H9 (cell line): ENCODE results near the gene DOCK2. TPM values are rescaled to one million over a fixed set of nuclear protein-coding genes. Genes with fewer than 3 reads are reported as not detected.

Experiments used
- DNase-seq: peaks from one replicate; pipeline ENCODE4 v3.0.0-alpha.2; 2017
- H2AFZ ChIP-seq: one replicate; pipeline ENCODE4 v1.6.1; 2013; ENCODE audit warnings: mild to moderate bottlenecking, low read length, control low read depth, moderate library complexity
- H2AK5ac ChIP-seq: 2 replicates; pipeline ENCODE4 v1.6.1; 2013; ENCODE audit warnings: low read length, control low read depth, mixed read lengths; ENCODE audit not compliant: insufficient read length
- H2BK120ac ChIP-seq: one replicate; pipeline ENCODE4 v1.6.1; 2013; ENCODE audit warnings: low read depth, mild to moderate bottlenecking, low read length, control low read depth, inconsistent platforms; ENCODE audit not compliant: poor library complexity, severe bottlenecking
- H2BK12ac ChIP-seq: 2 replicates; pipeline ENCODE4 v1.6.1; 2013; ENCODE audit warnings: low read length, control low read depth, mixed read lengths, low read depth; ENCODE audit not compliant: insufficient read length
- H2BK15ac ChIP-seq: 2 replicates; pipeline ENCODE4 v1.6.1; 2013; ENCODE audit warnings: low read depth, low read length, control low read depth
- H2BK20ac ChIP-seq: one replicate; pipeline ENCODE4 v1.6.1; 2013; ENCODE audit warnings: low read depth, mild to moderate bottlenecking, low read length, control low read depth, inconsistent platforms; ENCODE audit not compliant: poor library complexity, severe bottlenecking
- H2BK5ac ChIP-seq: 2 replicates; pipeline ENCODE4 v1.6.1; 2013; ENCODE audit warnings: low read length, control low read depth, mixed read lengths; ENCODE audit not compliant: insufficient read length
- H3K14ac ChIP-seq: 2 replicates; pipeline ENCODE4 v1.6.1; 2013; ENCODE audit warnings: low read length, control low read depth; ENCODE audit not compliant: insufficient read depth
- H3K18ac ChIP-seq: 2 replicates; pipeline ENCODE4 v1.6.1; 2013; ENCODE audit warnings: low read depth, mild to moderate bottlenecking, mixed read lengths, low read length, control low read depth; ENCODE audit not compliant: insufficient read length
- H3K23ac ChIP-seq: 2 replicates; pipeline ENCODE4 v1.6.1; 2013; ENCODE audit warnings: low read length, control low read depth, mixed read lengths, low read depth; ENCODE audit not compliant: insufficient read length
- H3K23me2 ChIP-seq: 2 replicates; pipeline ENCODE4 v1.6.1; 2013; ENCODE audit warnings: low read depth, mild to moderate bottlenecking, mixed read lengths, low read length, control low read depth; ENCODE audit not compliant: insufficient read length, poor library complexity, severe bottlenecking
- H3K27ac ChIP-seq: 2 replicates; pipeline ENCODE4 v1.5.1; 2013; ENCODE audit warnings: low read length, control low read depth, mixed read lengths, low read depth; ENCODE audit not compliant: insufficient read length
- H3K27me3 ChIP-seq: 2 replicates; pipeline ENCODE4 v1.6.1; 2013; ENCODE audit warnings: low read length, control low read depth, inconsistent platforms; ENCODE audit not compliant: insufficient read depth
- H3K4ac ChIP-seq: 2 replicates; pipeline ENCODE4 v1.6.1; 2013; ENCODE audit warnings: low read depth, mild to moderate bottlenecking, control low read depth, inconsistent platforms, low read length, moderate library complexity
- H3K4me1 ChIP-seq: 2 replicates; pipeline ENCODE4 v1.6.1; 2013; ENCODE audit warnings: low read length, control low read depth, inconsistent platforms; ENCODE audit not compliant: insufficient read depth
- H3K4me2 ChIP-seq: 2 replicates; pipeline ENCODE4 v1.6.1; 2013; ENCODE audit warnings: low read length, control low read depth, mixed read lengths; ENCODE audit not compliant: insufficient read length, insufficient read depth
- H3K56ac ChIP-seq: 2 replicates; pipeline ENCODE4 v1.6.1; 2013; ENCODE audit warnings: low read depth, mild to moderate bottlenecking, mixed read lengths, low read length, control low read depth; ENCODE audit not compliant: insufficient read length
- H3K79me1 ChIP-seq: 2 replicates; pipeline ENCODE4 v1.6.1; 2013; ENCODE audit warnings: low read depth, mild to moderate bottlenecking, moderate library complexity, low read length, control low read depth, inconsistent platforms; ENCODE audit not compliant: insufficient read depth, poor library complexity, severe bottlenecking
- H3K79me2 ChIP-seq: 2 replicates; pipeline ENCODE4 v1.6.1; 2013; ENCODE audit warnings: low read length, control low read depth, inconsistent platforms; ENCODE audit not compliant: insufficient read depth
- H3K9ac ChIP-seq: 2 replicates; pipeline ENCODE4 v1.6.1; 2013; ENCODE audit warnings: low read length, control low read depth, mixed read lengths; ENCODE audit not compliant: insufficient read length; ENCODE audit errors: extremely low read depth
- H3K9me3 ChIP-seq: one replicate; pipeline ENCODE4 v1.6.1; 2013; ENCODE audit warnings: low read depth, low read length, inconsistent platforms; ENCODE audit not compliant: control insufficient read depth
- H3T11ph ChIP-seq: one replicate; pipeline ENCODE4 v1.6.1; 2013; ENCODE audit warnings: mild to moderate bottlenecking, low read length, control low read depth, inconsistent platforms
- H4K20me1 ChIP-seq: one replicate; pipeline ENCODE4 v1.6.1; 2013; ENCODE audit not compliant: control insufficient read depth, insufficient read length, insufficient read depth
- H4K5ac ChIP-seq: 2 replicates; pipeline ENCODE4 v1.6.1; 2013; ENCODE audit warnings: low read depth, mild to moderate bottlenecking, mixed read lengths, low read length, control low read depth; ENCODE audit not compliant: insufficient read length
- H4K8ac ChIP-seq: replicated peaks from 2 replicates; pipeline ENCODE4 v1.6.1; 2013; ENCODE audit warnings: low read length, control low read depth, mixed read lengths, low read depth; ENCODE audit not compliant: insufficient read length
- H4K91ac ChIP-seq: 2 replicates; pipeline ENCODE4 v1.6.1; 2013; ENCODE audit warnings: low read depth, mild to moderate bottlenecking, moderate library complexity, mixed read lengths, low read length, control low read depth; ENCODE audit not compliant: insufficient read length
- H3K27ac Mint-ChIP-seq, 3 experiments: 2 replicates in 2 of 3; 3 replicates in 1 of 3; pipeline ENCODE4 v1.8.0; 2020 to 2021; ENCODE audit warnings: mixed read lengths in 3 of 3, mild to moderate bottlenecking in 1 of 3, moderate library complexity in 1 of 3
- H3K27me3 Mint-ChIP-seq: 2 replicates; pipeline ENCODE4 v1.8.0; 2021; ENCODE audit warnings: low read depth, mild to moderate bottlenecking, moderate library complexity, mixed read lengths
- H3K36me3 Mint-ChIP-seq, 3 experiments: 2 replicates in 2 of 3; 3 replicates in 1 of 3; pipeline ENCODE4 v1.8.0; 2020 to 2021; ENCODE audit warnings: low read depth in 3 of 3, mixed read lengths in 3 of 3; ENCODE audit not compliant: insufficient read depth in 1 of 3
- H3K4me1 Mint-ChIP-seq, 2 experiments: 2 replicates each; pipeline ENCODE4 v1.8.0; 2020; ENCODE audit warnings: mixed read lengths in 2 of 2
- H3K4me3 Mint-ChIP-seq, 2 experiments: 2 replicates in 1 of 2; 3 replicates in 1 of 2; pipeline ENCODE4 v1.8.0; 2020 to 2021; ENCODE audit warnings: mild to moderate bottlenecking in 2 of 2, mixed read lengths in 2 of 2, moderate library complexity in 1 of 2
- H3K9me3 Mint-ChIP-seq, 2 experiments: 2 replicates in 1 of 2; 3 replicates in 1 of 2; pipeline ENCODE4 v1.8.0; 2020; ENCODE audit warnings: mild to moderate bottlenecking in 2 of 2, mixed read lengths in 2 of 2, moderate library complexity in 1 of 2
- CTCF ChIP-seq: fragments of 200-600 bp; sonication (generic); conservative IDR thresholded peaks from 3 replicates; pipeline ENCODE4 v1.8.0; 2021; ENCODE audit warnings: antibody characterized with exemption, mild to moderate bottlenecking
- WGBS: extraction: QIAGEN DNeasy Blood & Tissue Kit; methylation state at CpG from one replicate; pipeline ENCODE4 v1.1.7; 2013; ENCODE audit warnings: missing lambda C conversion rate, low lambda C conversion rate, mixed read lengths; ENCODE audit not compliant: insufficient read length; ENCODE audit errors: extremely low coverage; 5-methylcytosine and 5-hydroxymethylcytosine counted together
- total RNA-seq: library from RNA; stranded (reverse); gene quantifications from 2 replicates; pipeline ENCODE4 v1.2.1, GENCODE V29; 2021

The DOCK2 gene
- total RNA-seq, 1 experiment from 2014 or later: 7.8 TPM

GRCh38 chr5:169728418-169728817 is 91.3 kb downstream of the DOCK2 start:
- no peaks in the 10 kb centered on the region for H3K27me3 Mint-ChIP-seq
- Histone ChIP-seq H3K23ac (no peak overlapping the region), H3T11ph (no peak overlapping the region)

More at GRCh38 chr5:169728418-169728817, 91.3 kb downstream of the DOCK2 start:
- Histone ChIP-seq H3K4me2 (no peak overlapping the region), H3K9me3 (no peaks in the 10 kb centered on the region), H2BK20ac (no peak overlapping the region), H2AK5ac (no peak overlapping the region), H3K79me1 (no peaks in the 10 kb centered on the region), H2BK5ac (no peak overlapping the region), H3K4me1 (no peaks in the 10 kb centered on the region), H3K56ac (no peak overlapping the region), H2BK120ac (no peak overlapping the region), H3K18ac (no peak overlapping the region), H2AFZ (no peak overlapping the region), H2BK12ac (no peak overlapping the region), H3K27ac (no peak overlapping the region), H4K8ac (no peak overlapping the region), H3K23me2 (no peaks in the 10 kb centered on the region), H2BK15ac (no peak overlapping the region), H3K9ac (no peak overlapping the region), H3K27me3 (no peaks in the 10 kb centered on the region), H3K4ac (no peak overlapping the region), H4K20me1 (no peaks in the 10 kb centered on the region), H3K79me2 (no peaks in the 10 kb centered on the region), H4K91ac (no peak overlapping the region), H4K5ac (no peak overlapping the region), H3K14ac (no peak overlapping the region)
- no peak for DNase-seq
- no CpG with 5 or more reads among the region's 1 CpG for WGBS
- H3K9me3 Mint-ChIP-seq: peaks cover 3% of the 10 kb centered on the region in 2 experiments; a peak in 3 of 5 replicates
- H3K36me3 Mint-ChIP-seq: peaks cover 3 to 5% (median 5%) of the 10 kb centered on the region in 3 experiments; a peak in 3 of 7 replicates
- no peak overlapping the region for H3K4me3 Mint-ChIP-seq
- 0 out of 4 replicates have a peak, but pooled peaks cover 2 to 8% of the 10 kb centered on the region in 2 experiments for H3K4me1 Mint-ChIP-seq
- no peak overlapping the region; a peak in 1 of 7 replicates for H3K27ac Mint-ChIP-seq
- TF ChIP-seq CTCF: no peak
